H1 (cell line): Measurements from ENCODE around the gene CSF2RB. TPM values are rescaled to one million over a fixed set of nuclear protein-coding genes. Genes with fewer than 3 reads are reported as not detected.

ENCODE experiments used
- CTCF ChIA-PET: fragments of 300-600 bp; sonication (Branson Sonifier 250); formaldehyde crosslinking; loops from one replicate; lab custom pipeline; 2021; ENCODE audit not compliant: partially characterized antibody; lab: Charles Lee
- POLR2A ChIA-PET: fragments of 300-600 bp; sonication (Branson Sonifier 250); formaldehyde crosslinking; loops from one replicate; lab custom pipeline; 2021; ENCODE audit warnings: inconsistent platforms; ENCODE audit not compliant: partially characterized antibody; lab: Charles Lee
- DNase-seq, 2 experiments: peaks; one replicate each; pipeline versions ENCODE4 v3.0.0 to v3.0.0-alpha.2; 2010 to 2022; ENCODE audit warnings: low spot score in 2 of 2, low read depth in 1 of 2, mixed read lengths in 1 of 2
- FAIRE-seq: peaks from 2 replicates; lab custom pipeline; 2011; peaks lifted over from hg19 to GRCh38; lab: Jason Lieb, UNC
- H2AFZ ChIP-seq: 2 replicates; pipeline ENCODE4 v1.8.1; 2012; ENCODE audit warnings: low read length, inconsistent platforms
- H2AK5ac ChIP-seq: 2 replicates; pipeline ENCODE4 v1.6.1; 2013; ENCODE audit warnings: low read depth, low read length
- H2BK120ac ChIP-seq: replicated peaks from 2 replicates; pipeline ENCODE3; 2013; ENCODE audit warnings: low read depth, low read length, inconsistent platforms
- H2BK12ac ChIP-seq: 2 replicates; pipeline ENCODE4 v1.6.1; 2013; ENCODE audit warnings: low read depth, low read length
- H2BK15ac ChIP-seq: 2 replicates; pipeline ENCODE4 v1.6.1; 2013; ENCODE audit warnings: low read length
- H2BK20ac ChIP-seq: 2 replicates; pipeline ENCODE4 v1.6.1; 2013; ENCODE audit warnings: low read length
- H2BK5ac ChIP-seq: 2 replicates; pipeline ENCODE4 v1.6.1; 2013; ENCODE audit warnings: low read depth, low read length
- H3K14ac ChIP-seq: 2 replicates; pipeline ENCODE4 v1.6.1; 2013; ENCODE audit warnings: inconsistent platforms; ENCODE audit not compliant: insufficient read length
- H3K18ac ChIP-seq: 2 replicates; pipeline ENCODE4 v1.6.1; 2013; ENCODE audit warnings: low read length; ENCODE audit errors: extremely low read depth
- H3K23ac ChIP-seq: 2 replicates; pipeline ENCODE4 v1.6.1; 2013; ENCODE audit warnings: inconsistent platforms; ENCODE audit not compliant: insufficient read length
- H3K23me2 ChIP-seq: 2 replicates; pipeline ENCODE4 v1.6.1; 2013; ENCODE audit warnings: low read depth, low read length
- H3K27ac ChIP-seq: 2 replicates; pipeline ENCODE4 v1.6.1; 2011; ENCODE audit warnings: low read depth, low read length, inconsistent platforms
- H3K27me3 ChIP-seq, 4 experiments: replicated peaks in 1 of 4; 1 replicate in 1 of 4; 2 replicates in 3 of 4; pipeline versions ENCODE4 v1.6.1 to v1.8.1; 2011 to 2013; ENCODE audit warnings: low read length in 3 of 4, mild to moderate bottlenecking in 3 of 4, inconsistent platforms in 2 of 4, mixed read lengths in 2 of 4, moderate library complexity in 1 of 4; ENCODE audit not compliant: control insufficient read depth in 3 of 4, insufficient read depth in 3 of 4; ENCODE audit errors: extremely low read depth in 1 of 4
- H3K36me3 ChIP-seq, 4 experiments: 2 replicates each; pipeline versions ENCODE4 v1.6.1 to v1.8.1; 2011 to 2013; ENCODE audit warnings: mild to moderate bottlenecking in 4 of 4, low read length in 3 of 4, moderate library complexity in 2 of 4, control low read depth in 1 of 4, inconsistent platforms in 1 of 4; ENCODE audit not compliant: insufficient read depth in 4 of 4, control insufficient read depth in 2 of 4
- H3K4ac ChIP-seq: replicated peaks from 2 replicates; pipeline ENCODE3; 2013; ENCODE audit warnings: low read length, low read depth, mixed read lengths, inconsistent platforms; ENCODE audit not compliant: insufficient read length
- H3K4me1 ChIP-seq, 4 experiments: replicated peaks in 1 of 4; 1 replicate in 1 of 4; 2 replicates in 3 of 4; pipeline versions ENCODE4 v1.6.1 to v1.8.1; 2011 to 2013; ENCODE audit warnings: low read length in 3 of 4, inconsistent platforms in 2 of 4, mixed read lengths in 1 of 4; ENCODE audit not compliant: insufficient read depth in 4 of 4, control insufficient read depth in 3 of 4
- H3K4me2 ChIP-seq, 2 experiments: 2 replicates each; pipeline versions ENCODE4 v1.6.1 to v1.8.1; 2011 to 2013; ENCODE audit warnings: low read depth in 2 of 2, low read length in 2 of 2, control low read depth in 1 of 2, inconsistent platforms in 1 of 2, mild to moderate bottlenecking in 1 of 2; ENCODE audit not compliant: insufficient read depth in 1 of 2
- H3K4me3 ChIP-seq, 4 experiments: fragments of 200-600, 300-600 bp in 1 of 4; sonication (generic), shearing (Covaris generic), sonication (Bioruptor Twin) in 1 of 4; 2 replicates each; pipeline versions ENCODE4 v1.5.1 to v1.8.1; 2011 to 2016; ENCODE audit warnings: low read length in 4 of 4, low read depth in 3 of 4, control low read depth in 2 of 4, inconsistent platforms in 2 of 4, mild to moderate bottlenecking in 2 of 4, mixed read lengths in 1 of 4, moderate library complexity in 1 of 4; ENCODE audit not compliant: insufficient read depth in 2 of 4; ENCODE audit errors: extremely low read depth in 1 of 4
- H3K56ac ChIP-seq: replicated peaks from 2 replicates; pipeline ENCODE3; 2013; ENCODE audit warnings: low read depth, mild to moderate bottlenecking, mixed read lengths, low read length, inconsistent platforms; ENCODE audit not compliant: insufficient read length
- H3K79me1 ChIP-seq: 2 replicates; pipeline ENCODE4 v1.6.1; 2013; ENCODE audit warnings: low read depth, low read length, control low read depth
- H3K79me2 ChIP-seq, 2 experiments: 2 replicates each; pipeline versions ENCODE4 v1.6.1 to v1.8.1; 2012 to 2013; ENCODE audit warnings: low read length in 2 of 2, mild to moderate bottlenecking in 2 of 2, inconsistent platforms in 1 of 2; ENCODE audit not compliant: insufficient read depth in 2 of 2, control insufficient read depth in 1 of 2
- H3K9ac ChIP-seq, 4 experiments: replicated peaks in 1 of 4; 1 replicate in 1 of 4; 2 replicates in 3 of 4; pipeline versions ENCODE4 v1.6.1 to v1.8.1; 2011 to 2013; ENCODE audit warnings: low read depth in 3 of 4, low read length in 3 of 4, control low read depth in 2 of 4, mild to moderate bottlenecking in 2 of 4, moderate library complexity in 2 of 4, inconsistent platforms in 1 of 4; ENCODE audit errors: extremely low read depth in 1 of 4
- H3K9me3 ChIP-seq, 2 experiments: 2 replicates each; pipeline versions ENCODE4 v1.6.1 to v1.8.1; 2012 to 2013; ENCODE audit warnings: mild to moderate bottlenecking in 2 of 2, moderate library complexity in 2 of 2, control low read depth in 1 of 2, inconsistent platforms in 1 of 2, low read depth in 1 of 2, low read length in 1 of 2, mixed read lengths in 1 of 2; ENCODE audit not compliant: insufficient read depth in 2 of 2
- H4K20me1 ChIP-seq, 2 experiments: replicated peaks in 1 of 2; 2 replicates each; pipeline versions ENCODE3 to v1.8.1; 2011 to 2013; ENCODE audit warnings: inconsistent platforms in 2 of 2, low read length in 2 of 2, mild to moderate bottlenecking in 1 of 2; ENCODE audit not compliant: insufficient read depth in 2 of 2, control insufficient read depth in 1 of 2
- H4K5ac ChIP-seq: 2 replicates; pipeline ENCODE4 v1.6.1; 2013; ENCODE audit warnings: low read length, low read depth, mixed read lengths, inconsistent platforms; ENCODE audit not compliant: insufficient read length
- H4K8ac ChIP-seq: 2 replicates; pipeline ENCODE4 v1.8.0; 2013; ENCODE audit warnings: mild to moderate bottlenecking, moderate library complexity, low read length, inconsistent platforms; ENCODE audit not compliant: insufficient read depth; ENCODE audit errors: extremely low read depth
- H4K91ac ChIP-seq: replicated peaks from 2 replicates; pipeline ENCODE3; 2013; ENCODE audit warnings: low read length, mixed read lengths, inconsistent platforms; ENCODE audit not compliant: insufficient read length
- BRCA1 ChIP-seq: IDR thresholded peaks from 2 replicates; pipeline ENCODE4 v1.6.1; 2012; ENCODE audit warnings: low read depth, low read length, improper control_type of control experiment
- CBX5 ChIP-seq: fragments of 300-800, 300-1000 bp; sonication (generic); IDR thresholded peaks from 2 replicates; pipeline ENCODE4 v1.7.1; 2016; ENCODE audit warnings: antibody characterized with exemption, low read length, low read depth
- CTBP2 ChIP-seq: IDR thresholded peaks from 2 replicates; pipeline ENCODE4 v1.7.0; 2011; ENCODE audit warnings: borderline replicate concordance, mild to moderate bottlenecking, moderate library complexity, mixed read lengths, low read length; ENCODE audit not compliant: insufficient read depth, insufficient read length
- GABPA ChIP-seq: IDR thresholded peaks from 2 replicates; pipeline ENCODE4 v1.6.1; 2011; ENCODE audit warnings: mild to moderate bottlenecking, low read length, moderate library complexity, borderline replicate concordance; ENCODE audit not compliant: insufficient read depth
- HDAC2 ChIP-seq, 2 experiments: fragments of 300-600 bp in 1 of 2; sonication (generic) in 1 of 2; IDR thresholded peaks; 2 replicates each; pipeline ENCODE4 v1.6.1; 2011 to 2012; ENCODE audit warnings: low read depth in 2 of 2, low read length in 2 of 2, mild to moderate bottlenecking in 2 of 2, moderate library complexity in 2 of 2, borderline replicate concordance in 1 of 2, inconsistent platforms in 1 of 2
- HDAC6 ChIP-seq: IDR thresholded peaks from one replicate; pipeline ENCODE4 v1.7.1; 2012; ENCODE audit warnings: low read depth, mild to moderate bottlenecking, inconsistent platforms, low read length, moderate library complexity
- JUN ChIP-seq: IDR thresholded peaks from 2 replicates; pipeline ENCODE4 v1.6.1; 2011; ENCODE audit warnings: low read depth, mild to moderate bottlenecking, improper control_type of control experiment, low read length
- MAFK ChIP-seq: IDR thresholded peaks from 2 replicates; pipeline ENCODE4 v1.6.1; 2012; ENCODE audit warnings: low read depth, mild to moderate bottlenecking, improper control_type of control experiment, low read length
- POLR2AphosphoS5 ChIP-seq: IDR thresholded peaks from 2 replicates; pipeline ENCODE4 v1.6.1; 2011; ENCODE audit warnings: low read depth, low read length
- POU5F1 ChIP-seq: IDR thresholded peaks from 2 replicates; pipeline ENCODE4 v1.6.1; 2011; ENCODE audit warnings: low read depth, mild to moderate bottlenecking, low read length, moderate library complexity
- RBBP5 ChIP-seq: IDR thresholded peaks from 2 replicates; pipeline ENCODE4 v1.7.1; 2012; ENCODE audit warnings: low read depth, mild to moderate bottlenecking, inconsistent platforms, low read length, moderate library complexity, borderline replicate concordance
- SP2 ChIP-seq: IDR thresholded peaks from 2 replicates; pipeline ENCODE4 v1.6.1; 2012; ENCODE audit warnings: mild to moderate bottlenecking, low read length, inconsistent platforms
- WGBS, 2 experiments: shearing (Covaris generic) in 1 of 2; methylation state at CpG; one replicate each; pipeline versions ENCODE4 v1.1.6 to v1.1.7; 2013 to 2015; ENCODE audit warnings: low lambda C conversion rate in 2 of 2, mixed read lengths in 2 of 2, inconsistent platforms in 1 of 2, low coverage in 1 of 2, missing lambda C conversion rate in 1 of 2; ENCODE audit not compliant: insufficient replicate concordance in 2 of 2, insufficient coverage in 1 of 2, insufficient read length in 1 of 2; ENCODE audit errors: extremely low coverage in 1 of 2, missing lambda C conversion rate in 1 of 2; 5-methylcytosine and 5-hydroxymethylcytosine counted together
- polyA plus RNA-seq, 7 experiments: library from polyadenylated mRNA; depleted of rRNA in 3 of 7; stranded (reverse) in 5 of 7; unstranded in 2 of 7; fragments of >200 nt in 5 of 7; fragments of 200-250 nt in 2 of 7; gene quantifications; 1 replicate in 5 of 7; 2 replicates in 1 of 7; 4 replicates in 1 of 7; pipeline versions ENCODE4 v1.2.1 to v1.2.3, GENCODE V29; 2011 to 2013; ENCODE audit warnings: missing spikeins in 2 of 7, mixed read lengths in 2 of 7
- total RNA-seq: library from RNA; stranded (reverse); fragmentation: NEBNext Ultra II Directional; extraction: Animal tissue kit (Norgen Biotek cat#: 25700); gene quantifications from 2 replicates; pipeline ENCODE4 v1.2.1, GENCODE V29; 2021
- TF ChIP-seq, protein P1 (sequence below): IDR thresholded peaks from 2 replicates; pipeline ENCODE4 v1.6.1; 2012; ENCODE audit warnings: inconsistent platforms

CSF2RB gene
- total and polyA plus RNA-seq, 2 of the 8 experiments (the other 6 are each of a cell fraction or from before 2014, with no cell fraction given) = not detected

DNA sequence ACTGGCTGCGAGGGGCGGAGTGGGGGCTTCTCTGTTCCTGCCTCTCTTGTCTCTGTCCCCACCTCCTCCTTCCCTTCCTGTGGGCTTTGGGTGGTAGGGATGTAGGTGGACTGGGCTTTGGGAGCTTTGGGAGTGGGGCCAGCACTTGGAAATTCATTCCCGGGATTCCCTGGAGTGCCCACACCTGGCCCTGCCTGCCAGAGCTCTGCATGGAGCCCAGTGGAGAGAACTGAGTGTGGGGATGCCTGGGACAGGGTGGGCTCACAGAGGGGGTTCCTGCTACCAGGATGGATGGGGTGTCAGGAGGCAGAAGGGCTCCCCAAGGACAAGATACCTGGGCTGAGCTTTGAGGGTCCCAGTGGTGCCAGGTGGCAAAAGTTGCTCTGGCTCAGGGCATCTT is 22.3 kb downstream of the CSF2RB start:
- FAIRE-seq = no peak
- Histone ChIP-seq H3K9me3 (no peaks in the 10 kb centered on the region), H3K18ac (no peak overlapping the region), H2BK20ac (no peak overlapping the region), H3K79me2 (no peaks in the 10 kb centered on the region), H3K4ac (no peak overlapping the region), H3K27ac (no peak overlapping the region), H3K9ac (no peak overlapping the region), H4K91ac (no peak overlapping the region), H3K27me3 (no peaks in the 10 kb centered on the region), H3K79me1 (no peaks in the 10 kb centered on the region), H3K23me2 (no peaks in the 10 kb centered on the region), H2AK5ac (no peak overlapping the region), H4K8ac (no peak overlapping the region), H3K36me3 (no peaks in the 10 kb centered on the region), H2BK15ac (no peak overlapping the region), H2BK5ac (no peak overlapping the region), H2BK12ac (no peak overlapping the region), H4K5ac (no peak overlapping the region), H4K20me1 (no peaks in the 10 kb centered on the region), H3K4me3 (no peak overlapping the region), H3K4me2 (no peak overlapping the region), H3K4me1 (0 out of 7 replicates have a peak, but pooled peaks cover 0 to 2% (median 0%) of the 10 kb centered on the region in 4 experiments), H3K56ac (no peak overlapping the region), H3K23ac (no peak overlapping the region), H3K14ac (no peak overlapping the region), H2AFZ (no peak overlapping the region), H2BK120ac (no peak overlapping the region)
- POLR2A ChIA-PET = no interaction called here
- peak in 1 of 2 experiments; percentile 33 for DNase-seq
- 73% methylated on average over 3 of the region's 3 CpGs; no CpG with 5 or more reads in 1 of the 2 experiments for WGBS, 2 experiments
- no peak for TF ChIP-seq HDAC2 (IDR thresholded peaks at IDR 0.05; ENCODE audit: borderline replicate concordance in 1 of 2, low read depth in 2 of 2, low read length in 2 of 2)
- no peak for TF ChIP-seq JUN
- no peak for TF ChIP-seq POU5F1
- TF ChIP-seq HDAC6 = no peak
- TF ChIP-seq, protein P1, sequence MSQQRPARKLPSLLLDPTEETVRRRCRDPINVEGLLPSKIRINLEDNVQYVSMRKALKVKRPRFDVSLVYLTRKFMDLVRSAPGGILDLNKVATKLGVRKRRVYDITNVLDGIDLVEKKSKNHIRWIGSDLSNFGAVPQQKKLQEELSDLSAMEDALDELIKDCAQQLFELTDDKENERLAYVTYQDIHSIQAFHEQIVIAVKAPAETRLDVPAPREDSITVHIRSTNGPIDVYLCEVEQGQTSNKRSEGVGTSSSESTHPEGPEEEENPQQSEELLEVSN = no peak
- TF ChIP-seq CBX5 = no peak
- no peak for TF ChIP-seq BRCA1
- TF ChIP-seq RBBP5 = no peak
- no peak for TF ChIP-seq POLR2AphosphoS5
- no peak for TF ChIP-seq GABPA
- TF ChIP-seq SP2 = no peak
- no peak for TF ChIP-seq MAFK
- no peak for TF ChIP-seq CTBP2
- CTCF ChIA-PET = interaction anchor here (0.6 to 0.7 kb wide), 2 partner anchors 63 to 217 kb away, joined by 3 to 4 read pairs; no protein-coding TSS in a partner anchor
